Posterior vena cava (tissue), 2 donors: ENCODE data around the gene MAN2B2. TPM values are rescaled to one million over a fixed set of nuclear protein-coding genes. Genes with fewer than 3 reads are reported as not detected.

Experiments
- DNase-seq: peaks from one replicate; pipeline ENCODE4 v3.0.0-alpha.2; 2020; ENCODE audit warnings: low spot score
- intact Hi-C, 2 donors: fragments of 100-400 bp; cut with DNase I; formaldehyde crosslinking; loops; one replicate each; pipeline versions ENCODE4 v1.14.1 to v1.14.2; 2022 to 2023
- total RNA-seq, 2 donors: library from RNA; stranded (reverse); fragmentation: NEBNext Ultra II Directional; extraction: Animal tissue kit (Norgen Biotek cat#: 25700); gene quantifications; one replicate each; pipeline ENCODE4 v1.2.1, GENCODE V29; 2021
- donor health status: DM: yes; HTN: yes; CAD: no.
- donor health status: DM: yes; HTN: yes; CAD: no.

Gene MAN2B2
- total RNA-seq, 2 donors from 2014 or later = 23.7 to 36.3 TPM

GRCh38 chr4:6563935-6564645 is 10.9 kb upstream of the MAN2B2 start:
- no peak for DNase-seq
- intact Hi-C loops = no loop called here

GRCh38 chr4:6565691-6566390 is 9.1 kb upstream of the MAN2B2 start:
- intact Hi-C loops = no loop called here
- DNase-seq = no peak

DNA sequence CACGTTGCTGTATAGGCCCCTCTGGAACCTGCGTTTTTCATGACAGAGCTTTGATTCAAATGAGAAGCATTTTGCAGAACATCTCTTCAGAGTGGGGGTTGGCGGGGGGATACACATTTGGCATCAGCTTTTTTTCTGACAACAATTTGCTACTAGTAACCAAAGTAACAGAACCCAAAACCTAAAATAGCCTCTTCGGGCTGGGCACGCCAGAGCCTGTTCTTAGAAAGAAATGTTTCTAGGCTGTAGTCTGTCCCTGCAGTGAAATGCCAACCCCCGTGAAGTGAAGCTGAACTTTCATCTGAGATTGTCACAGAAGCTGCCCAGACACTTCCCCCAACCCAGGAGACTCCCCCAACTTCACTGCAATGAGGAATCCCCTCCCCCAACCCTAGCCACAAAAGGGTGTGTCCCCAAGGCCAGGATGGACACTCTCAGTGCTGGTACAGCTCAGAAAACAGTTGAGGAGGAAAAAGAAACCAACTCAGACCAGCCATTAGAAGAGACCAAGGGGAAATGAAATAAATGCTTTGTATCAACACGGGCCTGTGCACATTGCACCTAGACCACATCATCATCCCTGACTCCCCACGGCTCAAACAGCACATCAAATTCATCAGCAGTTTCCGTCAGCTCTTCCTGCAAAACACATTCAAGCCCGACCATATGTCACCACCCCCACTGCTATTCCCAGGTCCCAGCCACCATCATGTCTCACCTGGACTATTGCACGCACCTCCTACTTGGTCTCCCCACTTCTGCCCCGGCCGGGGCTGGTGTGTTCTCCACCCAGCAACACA is 8.4 kb upstream of the MAN2B2 start:
- DNase-seq = no peak
- intact Hi-C loops = no loop called here

DNA sequence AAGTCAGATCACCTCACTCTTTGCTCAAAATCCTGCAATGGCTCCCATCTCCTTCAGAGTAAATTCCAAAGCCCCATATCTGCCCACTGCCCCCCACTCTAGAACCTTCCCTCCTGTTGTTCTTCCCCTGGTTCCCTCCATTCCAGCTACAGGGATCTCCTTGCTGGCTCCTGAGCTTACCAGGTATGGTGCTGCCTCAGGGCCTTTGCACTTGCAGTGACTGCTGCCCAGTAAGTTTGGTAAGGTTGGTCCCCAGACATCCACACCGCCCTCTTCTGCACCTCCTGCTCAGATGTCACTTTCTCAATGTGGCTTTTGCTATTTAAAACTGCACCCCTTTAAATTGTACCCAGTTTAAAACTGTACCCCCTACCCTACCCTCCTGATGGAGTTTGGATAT is 7.8 kb upstream of the MAN2B2 start:
- DNase-seq = no peak
- intact Hi-C loops = no loop called here

DNA sequence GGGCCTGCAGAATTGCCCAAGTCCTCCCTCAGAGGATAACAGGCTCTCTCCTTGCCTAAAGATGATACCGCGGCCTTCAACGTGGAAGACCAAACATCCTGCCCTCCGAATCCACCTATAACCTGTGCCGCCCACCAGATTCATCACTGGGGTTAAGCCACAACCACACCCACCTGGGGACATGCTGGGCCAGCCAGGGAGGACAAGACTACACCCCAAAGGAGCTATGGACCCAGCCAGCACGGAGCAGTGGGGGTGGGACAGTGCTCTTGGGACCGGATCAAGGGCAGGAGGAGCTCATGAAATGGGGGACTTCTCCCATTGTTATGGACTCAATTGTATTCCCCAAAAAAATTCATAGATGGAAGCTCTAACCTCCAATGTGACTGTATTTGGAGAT is 6.8 kb upstream of the MAN2B2 start:
- DNase-seq = no peak
- intact Hi-C loops = no loop called here

- intact Hi-C loops = no loop called here
- DNase-seq = no peak
Measured at GRCh38 chr4:6568689-6569332, 6.2 kb upstream of the MAN2B2 start.

GRCh38 chr4:6571608-6572007 is 3.4 kb upstream of the MAN2B2 start:
- no peak for DNase-seq

DNA sequence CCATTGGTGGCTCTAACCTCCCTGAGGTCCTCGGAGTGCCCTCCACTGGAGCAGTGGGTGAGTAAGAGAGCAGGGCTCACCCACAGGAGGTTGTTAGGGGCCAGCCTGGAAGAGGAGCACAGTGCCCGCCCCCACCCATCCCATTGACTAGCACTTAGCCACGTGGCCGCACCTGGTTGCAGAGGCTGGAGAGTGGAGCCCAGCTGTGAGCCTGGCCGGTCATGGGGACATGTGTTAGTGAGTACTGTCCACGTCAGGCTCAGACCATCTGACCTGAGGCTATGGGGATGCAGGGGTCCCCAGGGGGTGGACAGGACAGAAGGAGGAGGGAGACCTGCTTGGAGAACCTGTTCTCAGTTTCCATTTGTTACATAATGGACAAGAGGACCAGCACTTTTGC is 1.4 kb upstream of the MAN2B2 start:
- DNase-seq = no peak
- intact Hi-C loops = no loop called here

More at GRCh38 chr4:6571608-6572007, 3.4 kb upstream of the MAN2B2 start:
- intact Hi-C loops = no loop called here

GRCh38 chr4:6573986-6574746 is 823 bp upstream of the MAN2B2 start:
- intact Hi-C loops = no loop called here
- DNase-seq = no peak

- no peak for DNase-seq
- intact Hi-C loops = no loop called here
Measured at GRCh38 chr4:6575503-6576240, 683 bp downstream of the MAN2B2 start.

GRCh38 chr4:6576512-6576911 is 1.5 kb downstream of the MAN2B2 start:
- intact Hi-C loops = no loop called here
- no peak for DNase-seq

- intact Hi-C loops = no loop called here
- DNase-seq = no peak
Measured at GRCh38 chr4:6576932-6577331, 1.9 kb downstream of the MAN2B2 start.

- no peak for DNase-seq
- intact Hi-C loops = no loop called here
Measured at GRCh38 chr4:6577409-6577808, 2.4 kb downstream of the MAN2B2 start.

DNA sequence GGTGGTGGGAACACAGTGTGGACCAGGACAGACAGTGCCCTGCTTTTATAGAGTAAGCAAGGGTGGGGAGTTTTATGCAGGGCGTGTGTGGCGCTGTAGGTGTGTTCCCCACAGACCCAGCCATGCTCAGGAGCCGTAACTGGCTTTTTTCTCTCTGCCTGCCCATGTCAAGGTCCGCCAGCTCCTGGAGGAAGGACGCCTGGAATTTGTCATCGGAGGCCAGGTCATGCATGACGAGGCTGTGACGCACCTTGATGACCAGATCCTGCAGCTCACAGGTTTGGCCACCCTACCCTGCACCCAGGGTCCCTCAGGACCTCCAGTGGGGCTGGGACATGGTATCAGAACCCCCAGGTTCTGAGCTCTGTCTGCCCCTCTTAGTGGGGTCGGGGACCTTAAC is 3.2 kb downstream of the MAN2B2 start:
- DNase-seq = no peak
- intact Hi-C loops = no loop called here

DNA sequence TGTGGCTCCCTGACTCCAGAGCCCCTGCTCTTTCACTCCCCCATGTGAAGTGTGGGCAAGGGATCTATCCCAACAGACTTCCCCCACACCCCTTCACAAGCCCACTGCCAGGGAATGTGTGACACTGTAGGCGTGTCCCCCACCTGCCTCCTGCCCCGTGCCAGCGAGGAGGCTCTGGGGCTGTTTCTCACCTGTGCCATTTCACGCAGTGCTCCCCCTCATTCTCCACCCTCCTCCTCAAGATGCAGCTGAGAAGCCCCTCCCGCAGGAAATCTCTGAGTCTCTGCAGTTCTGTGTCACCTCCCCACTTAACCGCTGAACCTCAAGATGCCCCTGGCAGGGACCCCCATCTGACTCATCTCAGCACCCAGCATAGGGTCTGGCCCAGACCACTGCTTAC is 5.4 kb downstream of the MAN2B2 start:
- intact Hi-C loops = no loop called here
- no peak for DNase-seq

GRCh38 chr4:6581566-6582121 is 6.7 kb downstream of the MAN2B2 start:
- DNase-seq = no peak
- intact Hi-C loops = no loop called here

GRCh38 chr4:6582889-6583490 is 8.0 kb downstream of the MAN2B2 start:
- no peak for DNase-seq
- intact Hi-C loops = no loop called here

GRCh38 chr4:6584865-6585264 is 9.9 kb downstream of the MAN2B2 start:
- DNase-seq = no peak
- intact Hi-C loops = no loop called here
